ENCODE results near the gene CCL8.

- TF ChIP-seq POLR2A (IDR thresholded peaks at IDR 0.05) (no peak), CTCF (IDR thresholded peaks at IDR 0.05) (no peak)
These were observed 12.1 kb upstream of the CCL8 start for GRCh38 chr17:34307110-34307509.

All from testis (tissue), 2 donors.